AG09319 (cell line): Measurements from ENCODE around the gene PRRG4.

ENCODE experiments used
- DNase-seq: peaks from one replicate; pipeline ENCODE4 v3.0.0-alpha.2; 2010; ENCODE audit warnings: low read depth; ENCODE audit errors: extremely low read depth
- TF ChIP-seq, protein P1 (sequence below): IDR thresholded peaks from 2 replicates; pipeline ENCODE4 v1.5.1; 2011; ENCODE audit warnings: low read depth, mild to moderate bottlenecking, inconsistent platforms, low read length, moderate library complexity

The PRRG4 gene

GRCh38 chr11:32843544-32843943, 13.8 kb downstream of the PRRG4 start:
- TF ChIP-seq, protein P1, sequence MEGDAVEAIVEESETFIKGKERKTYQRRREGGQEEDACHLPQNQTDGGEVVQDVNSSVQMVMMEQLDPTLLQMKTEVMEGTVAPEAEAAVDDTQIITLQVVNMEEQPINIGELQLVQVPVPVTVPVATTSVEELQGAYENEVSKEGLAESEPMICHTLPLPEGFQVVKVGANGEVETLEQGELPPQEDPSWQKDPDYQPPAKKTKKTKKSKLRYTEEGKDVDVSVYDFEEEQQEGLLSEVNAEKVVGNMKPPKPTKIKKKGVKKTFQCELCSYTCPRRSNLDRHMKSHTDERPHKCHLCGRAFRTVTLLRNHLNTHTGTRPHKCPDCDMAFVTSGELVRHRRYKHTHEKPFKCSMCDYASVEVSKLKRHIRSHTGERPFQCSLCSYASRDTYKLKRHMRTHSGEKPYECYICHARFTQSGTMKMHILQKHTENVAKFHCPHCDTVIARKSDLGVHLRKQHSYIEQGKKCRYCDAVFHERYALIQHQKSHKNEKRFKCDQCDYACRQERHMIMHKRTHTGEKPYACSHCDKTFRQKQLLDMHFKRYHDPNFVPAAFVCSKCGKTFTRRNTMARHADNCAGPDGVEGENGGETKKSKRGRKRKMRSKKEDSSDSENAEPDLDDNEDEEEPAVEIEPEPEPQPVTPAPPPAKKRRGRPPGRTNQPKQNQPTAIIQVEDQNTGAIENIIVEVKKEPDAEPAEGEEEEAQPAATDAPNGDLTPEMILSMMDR: no peak
- no peak for DNase-seq

- no peak for DNase-seq
- TF ChIP-seq, protein P1: no peak
These were observed 17.8 kb downstream of the PRRG4 start for GRCh38 chr11:32847511-32847910.

DNA sequence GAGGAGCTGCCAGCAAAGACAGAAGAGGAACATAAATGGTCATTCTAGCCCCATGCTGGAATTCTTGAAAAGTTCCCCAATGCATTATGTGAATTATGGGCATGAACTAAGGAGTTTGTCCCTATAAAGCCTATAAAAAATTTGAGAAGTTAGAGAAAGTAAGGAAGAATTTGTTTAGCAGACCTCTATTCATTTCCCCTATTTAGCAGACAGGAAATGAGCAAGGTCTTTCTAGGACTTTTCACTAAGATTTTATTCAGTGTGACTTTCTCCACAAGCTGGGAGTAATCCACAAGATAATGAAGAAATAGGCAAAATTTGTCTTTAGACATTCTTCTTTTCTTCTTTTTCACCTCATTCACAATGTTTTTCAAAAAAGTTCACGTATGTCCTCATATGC, 20.0 kb downstream of the PRRG4 start:
- no peak for DNase-seq
- TF ChIP-seq, protein P1: no peak

GRCh38 chr11:32851251-32851650, 21.5 kb downstream of the PRRG4 start:
- DNase-seq: no peak
- TF ChIP-seq, protein P1: no peak

DNA sequence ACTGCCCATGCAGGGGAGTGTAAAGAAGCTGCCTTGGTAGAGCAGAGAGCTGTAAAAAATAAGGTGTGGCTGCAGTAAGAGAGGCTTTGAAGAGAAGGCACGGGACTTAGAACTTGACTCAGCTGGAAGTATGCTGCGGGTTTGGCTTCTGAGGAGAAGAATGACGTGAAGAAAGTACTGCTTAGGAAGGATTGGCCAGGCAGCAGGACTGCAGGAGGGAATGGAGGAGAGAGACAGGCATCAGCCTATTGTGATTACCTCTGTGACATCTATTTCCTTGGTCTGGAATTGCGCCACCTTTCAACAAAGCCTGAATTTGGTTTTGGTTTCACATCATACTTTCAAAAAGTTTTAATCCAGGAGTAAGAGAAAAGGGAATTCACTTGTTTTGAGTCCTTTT, 22.5 kb downstream of the PRRG4 start:
- no peak for DNase-seq
- TF ChIP-seq, protein P1: no peak

DNA sequence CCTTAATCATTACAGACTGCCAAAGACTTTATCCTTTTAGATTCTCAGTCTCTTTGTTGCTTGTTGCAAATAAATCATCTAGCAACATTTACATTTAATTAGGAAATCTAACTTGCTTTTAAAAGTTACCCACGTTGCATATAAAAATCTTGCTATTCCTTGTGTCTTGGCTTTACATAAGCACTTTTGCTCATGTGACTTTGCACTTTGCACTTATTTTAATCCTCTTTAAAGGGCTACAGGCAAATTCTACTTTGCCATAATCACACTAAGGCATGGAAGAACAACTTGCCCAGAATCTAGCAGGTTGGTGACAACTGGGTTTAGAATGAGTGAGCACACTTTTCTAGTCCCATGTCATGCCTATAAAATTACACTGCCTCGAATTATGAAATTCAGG, 25.9 kb downstream of the PRRG4 start:
- TF ChIP-seq, protein P1: no peak
- no peak for DNase-seq

- TF ChIP-seq, protein P1: no peak
- no peak for DNase-seq
These were observed 29.0 kb downstream of the PRRG4 start for GRCh38 chr11:32858731-32859130.
